Measurements from ENCODE around the gene SURF2. TPM values are rescaled to one million over a fixed set of nuclear protein-coding genes. Genes with fewer than 3 reads are reported as not detected.
A peak's percentile ranks its signal among the peaks of the same experiment; 100 is the strongest.

Gene SURF2
- total RNA-seq, 6 experiments from 2014 or later = 6.3 to 16.9 (median 8.2) TPM

DNA sequence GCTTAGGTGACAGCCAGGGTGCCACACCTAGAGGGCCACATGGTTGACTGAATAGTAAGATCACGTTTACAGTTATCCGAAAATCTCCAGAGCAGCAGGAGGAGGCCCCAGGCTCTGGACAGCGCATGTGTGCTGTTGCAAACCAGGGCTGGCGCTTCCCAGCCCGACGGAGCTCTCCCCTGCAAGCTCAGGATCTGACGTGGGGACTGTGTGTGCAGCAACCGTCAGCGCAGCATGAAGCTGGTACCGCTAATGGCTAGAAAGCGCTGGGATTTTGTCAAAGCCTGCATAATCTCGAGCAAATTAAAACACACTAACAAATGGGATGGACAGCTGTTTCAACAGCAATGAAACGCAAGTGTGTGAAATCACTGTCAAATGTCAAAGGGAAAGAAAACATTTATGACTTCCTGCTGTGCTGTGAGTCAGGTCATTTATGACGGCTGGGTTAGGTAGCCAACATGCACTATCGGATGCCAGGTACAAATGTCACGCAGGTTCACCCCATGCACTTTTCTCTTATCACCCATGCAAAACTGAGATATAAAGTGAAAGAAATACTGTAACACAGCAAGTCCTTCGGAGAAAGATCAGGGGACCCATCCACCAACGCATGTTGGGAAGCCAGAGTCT is 12.0 kb downstream of the SURF2 start:
- TF ChIP-seq, protein P1, sequence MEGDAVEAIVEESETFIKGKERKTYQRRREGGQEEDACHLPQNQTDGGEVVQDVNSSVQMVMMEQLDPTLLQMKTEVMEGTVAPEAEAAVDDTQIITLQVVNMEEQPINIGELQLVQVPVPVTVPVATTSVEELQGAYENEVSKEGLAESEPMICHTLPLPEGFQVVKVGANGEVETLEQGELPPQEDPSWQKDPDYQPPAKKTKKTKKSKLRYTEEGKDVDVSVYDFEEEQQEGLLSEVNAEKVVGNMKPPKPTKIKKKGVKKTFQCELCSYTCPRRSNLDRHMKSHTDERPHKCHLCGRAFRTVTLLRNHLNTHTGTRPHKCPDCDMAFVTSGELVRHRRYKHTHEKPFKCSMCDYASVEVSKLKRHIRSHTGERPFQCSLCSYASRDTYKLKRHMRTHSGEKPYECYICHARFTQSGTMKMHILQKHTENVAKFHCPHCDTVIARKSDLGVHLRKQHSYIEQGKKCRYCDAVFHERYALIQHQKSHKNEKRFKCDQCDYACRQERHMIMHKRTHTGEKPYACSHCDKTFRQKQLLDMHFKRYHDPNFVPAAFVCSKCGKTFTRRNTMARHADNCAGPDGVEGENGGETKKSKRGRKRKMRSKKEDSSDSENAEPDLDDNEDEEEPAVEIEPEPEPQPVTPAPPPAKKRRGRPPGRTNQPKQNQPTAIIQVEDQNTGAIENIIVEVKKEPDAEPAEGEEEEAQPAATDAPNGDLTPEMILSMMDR (IDR thresholded peaks at IDR 0.05) = no peak
- DNase-seq (no peak), ATAC-seq (peak in 2 of 4 donors; percentile 46 to 60)
- no peaks in the 10 kb centered on the region for H3K9me3 ChIP-seq
- peak overlapping the region in 1 of 3 donors; percentile 8 for H3K4me3 ChIP-seq
- H3K27ac ChIP-seq = peak overlapping the region in 2 of 3 donors; percentile 20 to 65
- peaks cover 0 to 56% (median 31%) of the 10 kb centered on the region in 4 donors for H3K4me1 ChIP-seq
- intact Hi-C loops (cut with DNase I) = no loop called here
- H3K27me3 ChIP-seq = no peaks in the 10 kb centered on the region
- 24% methylated on average over 13 of the region's 18 CpGs for WGBS (ENCODE audit: insufficient coverage, low coverage, low lambda C conversion rate, missing lambda C conversion rate)
- H3K36me3 ChIP-seq = peaks cover 0 to 48% (median 33%) of the 10 kb centered on the region in 4 donors

DNA sequence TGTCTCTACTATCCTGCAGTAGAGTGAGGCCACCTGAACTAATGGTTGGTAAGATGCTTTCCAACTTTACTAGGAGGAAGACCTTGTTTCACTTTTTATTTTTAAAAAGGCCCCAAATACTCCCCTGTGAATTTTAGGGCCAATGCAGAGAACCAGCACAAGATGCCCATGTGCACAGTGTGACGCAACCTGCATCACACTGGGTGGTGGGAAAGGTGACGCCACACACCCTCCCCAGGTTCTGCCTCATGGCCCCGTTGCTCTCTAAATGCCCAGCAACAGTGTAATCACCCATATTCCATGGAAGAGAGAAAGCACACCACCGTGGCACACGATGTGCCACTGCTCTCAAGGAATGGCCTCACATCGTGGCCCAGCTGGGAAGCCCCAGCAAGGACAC is 13.1 kb downstream of the SURF2 start:
- Histone ChIP-seq H3K9me3 (no peaks in the 10 kb centered on the region), H3K4me3 (no peak overlapping the region), H3K4me1 (peaks cover 0 to 66% (median 36%) of the 10 kb centered on the region in 4 donors), H3K27me3 (no peaks in the 10 kb centered on the region), H3K36me3 (peaks cover 0 to 41% (median 25%) of the 10 kb centered on the region in 4 donors), H3K27ac (peak overlapping the region in 2 of 3 donors; percentile 20 to 65)
- TF ChIP-seq POLR2A (IDR thresholded peaks at IDR 0.05) = no peak
- TF ChIP-seq, protein P1 (IDR thresholded peaks at IDR 0.05) = no peak
- DNase-seq (no peak), ATAC-seq (no peak)
- intact Hi-C loops (cut with DNase I) = no loop called here
- 65% methylated on average over 2 of the region's 6 CpGs for WGBS (ENCODE audit: insufficient coverage, low coverage, low lambda C conversion rate, missing lambda C conversion rate)

DNA sequence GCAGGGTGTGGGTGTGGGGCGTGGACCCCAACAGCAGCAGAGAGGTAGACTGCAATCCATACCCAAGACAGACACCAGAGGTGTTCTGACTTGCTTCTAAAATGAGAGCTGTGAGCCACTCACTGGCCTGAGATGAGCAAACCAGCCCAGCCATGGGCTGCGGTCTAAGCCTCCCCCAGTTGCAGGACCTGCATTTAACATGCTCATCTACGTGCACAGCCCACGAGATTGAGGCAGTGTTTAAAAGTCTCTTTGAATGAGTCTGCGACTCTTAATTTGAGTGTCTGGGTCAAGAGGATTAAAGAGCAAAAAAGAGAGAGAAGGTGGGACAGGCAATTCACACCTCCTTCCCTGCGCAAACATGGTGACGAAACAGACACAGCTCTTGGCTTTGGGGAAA is 13.6 kb downstream of the SURF2 start:
- no peak for DNase-seq
- peak overlapping the region in 2 of 3 donors; percentile 2 to 65 for H3K27ac ChIP-seq
- no peak for ATAC-seq
- no peak overlapping the region for H3K4me3 ChIP-seq
- no peaks in the 10 kb centered on the region for H3K9me3 ChIP-seq
- intact Hi-C loops (cut with DNase I) = no loop called here
- WGBS (ENCODE audit: insufficient coverage, low coverage, low lambda C conversion rate, missing lambda C conversion rate) = 48% methylated on average over 5 of the region's 7 CpGs
- H3K4me1 ChIP-seq = peaks cover 0 to 67% (median 36%) of the 10 kb centered on the region in 4 donors
- TF ChIP-seq POLR2A (IDR thresholded peaks at IDR 0.05) = no peak
- TF ChIP-seq, protein P1 (IDR thresholded peaks at IDR 0.05) = no peak
- peaks cover 0 to 36% (median 22%) of the 10 kb centered on the region in 4 donors for H3K36me3 ChIP-seq
- no peaks in the 10 kb centered on the region for H3K27me3 ChIP-seq

DNA sequence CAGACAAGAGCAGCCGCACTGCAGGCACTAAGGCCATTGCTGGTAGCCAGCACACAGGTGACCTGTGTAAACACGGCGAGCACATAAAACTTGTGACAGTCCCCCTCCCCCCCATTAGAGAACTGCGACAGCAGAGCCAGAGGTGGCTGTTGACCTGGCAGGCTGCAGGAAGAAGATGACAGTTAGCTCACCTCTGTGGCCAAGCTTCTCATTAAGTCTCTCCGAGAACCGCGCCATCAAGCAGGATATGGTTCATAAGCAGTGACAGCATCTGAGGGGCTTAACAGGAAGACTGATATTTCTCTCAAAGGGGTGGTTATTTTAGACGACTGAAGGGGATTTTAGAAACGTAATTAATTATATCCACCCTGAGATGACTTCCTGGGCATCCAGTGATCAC is 14.3 kb downstream of the SURF2 start:
- peak overlapping the region in 2 of 3 donors; percentile 2 to 65 for H3K27ac ChIP-seq
- H3K36me3 ChIP-seq = peaks cover 0 to 28% (median 15%) of the 10 kb centered on the region in 4 donors

More for the DNA sequence above, 14.3 kb downstream of the SURF2 start:
- H3K4me3 ChIP-seq = peak overlapping the region in 1 of 3 donors; percentile 3
- DNase-seq = peak; percentile 59 to 85 (median 79)
- peak; percentile 69 to 80 (median 74) for ATAC-seq
- peaks cover 0 to 67% (median 36%) of the 10 kb centered on the region in 4 donors for H3K4me1 ChIP-seq
- H3K27me3 ChIP-seq = no peaks in the 10 kb centered on the region
- whole genome bisulfite sequencing (ENCODE audit: insufficient coverage, low coverage, low lambda C conversion rate, missing lambda C conversion rate) = 33% methylated on average over 5 of the region's 9 CpGs
- TF ChIP-seq, protein P1 (IDR thresholded peaks at IDR 0.05) = no peak
- TF ChIP-seq POLR2A (IDR thresholded peaks at IDR 0.05) = peak; percentile 62
- intact Hi-C loops (cut with DNase I) = no loop called here
- H3K9me3 ChIP-seq = no peaks in the 10 kb centered on the region

Measured in right lobe of liver (tissue), 6 donors.